HG03060 (cell line): ENCODE results near the gene FAM9B.

ENCODE experiments used
- ATAC-seq: cut with Tn5 transposase; IDR thresholded peaks from one replicate; pipeline ENCODE4 v1.9.1; 2021; ENCODE audit warnings: low read depth, moderate number of reproducible peaks; ENCODE audit not compliant: unreplicated experiment

The FAM9B gene

DNA sequence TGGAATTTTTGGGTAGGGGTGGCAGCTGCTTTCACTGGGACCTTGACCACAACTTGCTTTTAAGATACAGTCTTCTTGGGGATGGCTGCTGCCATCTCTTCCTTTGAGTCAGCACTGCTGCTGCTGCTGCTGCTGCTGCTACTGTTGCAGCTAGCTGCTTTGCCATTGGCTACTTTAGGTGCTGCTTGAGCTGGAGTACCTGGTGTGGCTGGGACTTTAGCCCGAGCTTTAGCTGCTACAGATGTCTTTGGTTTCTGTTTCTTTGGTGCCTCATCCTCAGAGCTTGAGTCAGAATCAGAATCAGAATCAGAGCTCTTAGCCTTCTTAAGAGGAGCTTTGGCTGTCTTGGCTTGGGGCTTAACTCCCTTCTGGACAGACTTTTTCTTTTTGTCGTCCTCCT lies 52.2 kb downstream of the FAM9B start:
- no peak for ATAC-seq

DNA sequence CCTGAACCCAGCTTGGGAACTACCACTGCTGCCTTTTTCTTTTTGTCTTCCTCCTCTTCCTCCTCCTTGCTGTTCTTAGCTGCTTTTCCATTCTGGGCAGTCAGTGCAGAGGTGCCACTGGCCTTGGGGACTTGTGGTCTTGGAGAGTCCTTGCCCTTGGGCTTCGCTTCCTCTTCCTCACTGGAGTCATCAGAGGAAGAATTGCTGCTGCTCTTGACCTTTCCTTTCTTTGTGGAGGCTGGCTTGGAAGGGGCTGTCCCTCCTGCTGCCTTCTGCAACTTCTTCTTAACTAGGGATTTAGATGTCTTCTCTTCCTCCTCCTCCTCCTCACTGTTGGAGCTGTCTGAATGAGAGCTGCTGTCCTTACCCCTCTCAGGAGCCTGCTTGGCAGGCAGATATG lies 53.2 kb downstream of the FAM9B start:
- no peak for ATAC-seq
